Testis (tissue), 2 donors: ENCODE measurements around the gene HGD.

ENCODE experiments used
- POLR2A ChIP-seq: fragments of 450-650 bp; IDR thresholded peaks from one replicate; pipeline ENCODE4 v1.6.1; 2017; ENCODE audit warnings: antibody characterized with exemption, mild to moderate bottlenecking, moderate library complexity
- TF ChIP-seq, protein P1 (sequence below), 3 experiments: fragments of 450-650 bp in 2 of 3; fragments of 200-600 bp in 1 of 3; sonication (generic) in 1 of 3; IDR thresholded peaks; one replicate each; pipeline ENCODE4 v1.5.1; 2016 to 2019; ENCODE audit warnings: antibody characterized with exemption in 3 of 3, mild to moderate bottlenecking in 2 of 3, moderate library complexity in 1 of 3

DNA sequence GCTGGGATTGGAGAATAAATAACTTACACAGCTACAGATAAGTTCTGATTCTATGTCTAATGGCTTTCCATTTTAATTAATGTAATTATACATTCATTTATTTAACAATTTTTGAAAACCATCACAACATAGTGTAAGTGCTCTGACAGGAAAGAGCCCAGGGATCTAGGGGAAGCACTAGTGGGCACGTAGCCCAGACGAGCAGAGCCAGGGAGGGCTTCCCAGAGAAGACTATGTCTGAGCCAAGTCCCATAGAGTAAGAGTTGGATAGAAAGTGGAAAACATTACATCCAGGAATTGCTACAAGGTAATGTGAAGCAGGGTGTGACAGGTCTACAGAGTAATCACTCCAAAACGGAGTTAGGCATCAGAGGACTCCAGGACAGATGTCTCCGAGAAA lies 2.9 kb upstream of the HGD start:
- TF ChIP-seq, protein P1, sequence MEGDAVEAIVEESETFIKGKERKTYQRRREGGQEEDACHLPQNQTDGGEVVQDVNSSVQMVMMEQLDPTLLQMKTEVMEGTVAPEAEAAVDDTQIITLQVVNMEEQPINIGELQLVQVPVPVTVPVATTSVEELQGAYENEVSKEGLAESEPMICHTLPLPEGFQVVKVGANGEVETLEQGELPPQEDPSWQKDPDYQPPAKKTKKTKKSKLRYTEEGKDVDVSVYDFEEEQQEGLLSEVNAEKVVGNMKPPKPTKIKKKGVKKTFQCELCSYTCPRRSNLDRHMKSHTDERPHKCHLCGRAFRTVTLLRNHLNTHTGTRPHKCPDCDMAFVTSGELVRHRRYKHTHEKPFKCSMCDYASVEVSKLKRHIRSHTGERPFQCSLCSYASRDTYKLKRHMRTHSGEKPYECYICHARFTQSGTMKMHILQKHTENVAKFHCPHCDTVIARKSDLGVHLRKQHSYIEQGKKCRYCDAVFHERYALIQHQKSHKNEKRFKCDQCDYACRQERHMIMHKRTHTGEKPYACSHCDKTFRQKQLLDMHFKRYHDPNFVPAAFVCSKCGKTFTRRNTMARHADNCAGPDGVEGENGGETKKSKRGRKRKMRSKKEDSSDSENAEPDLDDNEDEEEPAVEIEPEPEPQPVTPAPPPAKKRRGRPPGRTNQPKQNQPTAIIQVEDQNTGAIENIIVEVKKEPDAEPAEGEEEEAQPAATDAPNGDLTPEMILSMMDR (IDR thresholded peaks at IDR 0.05) = no peak
- no peak for TF ChIP-seq POLR2A
